ENCODE data around the gene SPATA31D4. TPM values are rescaled to one million over a fixed set of nuclear protein-coding genes. Genes with fewer than 3 reads are reported as not detected.
"Not testable (repeated sequence)": the region's sequence is repeated elsewhere in the genome, so short reads cannot be mapped to it uniquely, and the experiment has no call there.

Gene SPATA31D4
- polyA plus RNA-seq, 3 donors = not detected

DNA sequence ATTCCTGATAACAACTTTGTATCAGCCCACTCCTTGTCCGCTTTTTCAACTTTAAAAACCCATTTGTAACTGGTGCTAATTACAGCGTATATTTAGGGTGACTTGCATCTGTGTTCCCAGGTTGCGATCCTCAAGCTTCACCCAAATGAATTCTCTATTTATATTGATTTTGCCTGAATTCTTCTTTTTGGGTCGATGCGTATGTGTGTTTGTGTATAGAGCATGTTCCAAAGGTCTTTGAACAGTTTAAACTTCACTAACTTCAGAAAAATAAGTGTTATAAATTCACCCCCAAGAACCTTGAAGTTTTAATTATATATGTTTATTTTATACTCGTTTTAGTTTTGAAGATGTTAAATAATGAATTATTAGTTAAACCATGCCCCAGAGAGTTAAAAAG, 16.1 kb upstream of the SPATA31D4 start:
- H3K4me2 ChIP-seq (replicated peaks; ENCODE audit: extremely low read depth, low read length, poor library complexity, severe bottlenecking) = no peak overlapping the region
- no peak overlapping the region for H3K27ac ChIP-seq (ENCODE audit: low read depth in 1 of 2, low read length in 2 of 2)
- Mint-ChIP-seq H3K27ac (no peak overlapping the region), H3K4me1 (no peaks in the 10 kb centered on the region), H3K4me3 (no peak overlapping the region), H3K9me3 (peaks cover 2 to 11% (median 8%) of the 10 kb centered on the region in 7 donors), H3K27me3 (ENCODE audit: low read depth in 3 of 3) (peaks cover 0 to 2% (median 1%) of the 10 kb centered on the region in 3 donors), H3K36me3 (no peaks in the 10 kb centered on the region)
- no peaks in the 10 kb centered on the region for H3K4me1 ChIP-seq (ENCODE audit: control insufficient read depth in 1 of 2, insufficient read depth in 2 of 2, low read length in 2 of 2)
- intact Hi-C loops (cut with micrococcal nuclease) = no loop called here
- WGBS (ENCODE audit: insufficient coverage) = no CpG with 5 or more reads among the region's 6 CpGs
- TF ChIP-seq, protein P1, sequence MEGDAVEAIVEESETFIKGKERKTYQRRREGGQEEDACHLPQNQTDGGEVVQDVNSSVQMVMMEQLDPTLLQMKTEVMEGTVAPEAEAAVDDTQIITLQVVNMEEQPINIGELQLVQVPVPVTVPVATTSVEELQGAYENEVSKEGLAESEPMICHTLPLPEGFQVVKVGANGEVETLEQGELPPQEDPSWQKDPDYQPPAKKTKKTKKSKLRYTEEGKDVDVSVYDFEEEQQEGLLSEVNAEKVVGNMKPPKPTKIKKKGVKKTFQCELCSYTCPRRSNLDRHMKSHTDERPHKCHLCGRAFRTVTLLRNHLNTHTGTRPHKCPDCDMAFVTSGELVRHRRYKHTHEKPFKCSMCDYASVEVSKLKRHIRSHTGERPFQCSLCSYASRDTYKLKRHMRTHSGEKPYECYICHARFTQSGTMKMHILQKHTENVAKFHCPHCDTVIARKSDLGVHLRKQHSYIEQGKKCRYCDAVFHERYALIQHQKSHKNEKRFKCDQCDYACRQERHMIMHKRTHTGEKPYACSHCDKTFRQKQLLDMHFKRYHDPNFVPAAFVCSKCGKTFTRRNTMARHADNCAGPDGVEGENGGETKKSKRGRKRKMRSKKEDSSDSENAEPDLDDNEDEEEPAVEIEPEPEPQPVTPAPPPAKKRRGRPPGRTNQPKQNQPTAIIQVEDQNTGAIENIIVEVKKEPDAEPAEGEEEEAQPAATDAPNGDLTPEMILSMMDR (IDR thresholded peaks at IDR 0.05) = no peak
- peaks cover 0 to 5% of the 10 kb centered on the region in 2 donors for H3K9me3 ChIP-seq (replicated peaks in 1 of 2; ENCODE audit: control insufficient read depth in 1 of 2, insufficient read depth in 1 of 2, low read length in 2 of 2)
- H4K20me1 ChIP-seq (ENCODE audit: insufficient read depth, low read length) = no peaks in the 10 kb centered on the region
- no peaks in the 10 kb centered on the region for H3K27me3 ChIP-seq (ENCODE audit: control insufficient read depth in 2 of 2, insufficient read depth in 2 of 2, low read length in 2 of 2)
- no peak overlapping the region for H3K9ac ChIP-seq (ENCODE audit: insufficient read depth, low read length, poor library complexity, severe bottlenecking)
- H3K4me3 ChIP-seq (replicated peaks in 1 of 3; ENCODE audit: low read depth in 2 of 3, low read length in 3 of 3) = no peak overlapping the region
- no peaks in the 10 kb centered on the region for H3K79me2 ChIP-seq (ENCODE audit: insufficient read depth, low read length)
- no peak for DNase-seq
- H3K36me3 ChIP-seq (replicated peaks in 1 of 2; ENCODE audit: control insufficient read depth in 1 of 2, insufficient read depth in 2 of 2, low read length in 2 of 2) = no peaks in the 10 kb centered on the region
- no peak overlapping the region for H2AFZ ChIP-seq (ENCODE audit: insufficient read depth, low read depth, low read length, poor library complexity, severe bottlenecking)

DNA sequence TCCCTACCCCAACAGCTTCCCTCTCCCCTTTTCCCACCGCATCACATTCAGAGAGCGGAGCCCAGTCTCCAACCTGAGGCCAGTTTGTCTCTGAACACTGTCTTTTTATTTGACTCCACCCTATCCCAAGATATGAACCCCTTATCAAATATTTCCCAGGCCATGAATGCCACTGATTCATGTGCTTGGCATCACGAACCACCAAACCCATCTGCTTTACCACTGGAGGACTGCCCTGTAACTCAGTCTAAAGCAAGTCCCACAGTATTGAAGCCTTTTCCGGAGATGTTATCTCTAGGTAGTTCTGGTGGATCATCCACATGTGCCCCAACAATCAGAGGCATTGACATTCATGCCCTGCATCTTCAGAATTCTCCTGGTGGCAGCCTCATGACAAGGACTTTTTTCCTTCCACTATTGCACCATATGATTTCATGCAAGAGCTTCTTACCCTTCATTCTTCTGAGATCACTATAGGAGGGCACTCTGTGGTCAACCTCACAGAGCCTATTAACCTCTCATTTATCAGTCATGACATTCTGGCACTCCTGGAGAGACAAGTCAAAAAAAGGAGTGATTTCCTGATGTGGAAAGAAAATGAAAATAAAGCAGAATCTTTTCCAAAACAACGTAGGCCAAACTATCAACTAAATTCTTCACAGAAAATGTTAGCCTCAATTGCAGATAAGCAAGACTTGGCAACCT, 12.3 kb upstream of the SPATA31D4 start:
- peaks cover 2 to 16% (median 8%) of the 10 kb centered on the region in 7 donors for H3K9me3 Mint-ChIP-seq
- no peak overlapping the region for H3K4me3 Mint-ChIP-seq
- Histone ChIP-seq H3K9ac (ENCODE audit: insufficient read depth, low read length, poor library complexity, severe bottlenecking) (no peak overlapping the region), H2AFZ (ENCODE audit: insufficient read depth, low read depth, low read length, poor library complexity, severe bottlenecking) (no peak overlapping the region), H3K36me3 (replicated peaks in 1 of 2; ENCODE audit: control insufficient read depth in 1 of 2, insufficient read depth in 2 of 2, low read length in 2 of 2) (no peaks in the 10 kb centered on the region), H3K27me3 (ENCODE audit: control insufficient read depth in 2 of 2, insufficient read depth in 2 of 2, low read length in 2 of 2) (no peaks in the 10 kb centered on the region), H3K79me2 (ENCODE audit: insufficient read depth, low read length) (no peaks in the 10 kb centered on the region), H3K4me3 (replicated peaks in 1 of 3; ENCODE audit: low read depth in 2 of 3, low read length in 3 of 3) (no peak overlapping the region), H3K4me1 (ENCODE audit: control insufficient read depth in 1 of 2, insufficient read depth in 2 of 2, low read length in 2 of 2) (no peaks in the 10 kb centered on the region), H4K20me1 (ENCODE audit: insufficient read depth, low read length) (no peaks in the 10 kb centered on the region), H3K27ac (ENCODE audit: low read depth in 1 of 2, low read length in 2 of 2) (no peak overlapping the region), H3K4me2 (replicated peaks; ENCODE audit: extremely low read depth, low read length, poor library complexity, severe bottlenecking) (no peak overlapping the region), H3K9me3 (replicated peaks in 1 of 2; ENCODE audit: control insufficient read depth in 1 of 2, insufficient read depth in 1 of 2, low read length in 2 of 2) (peaks cover 0 to 5% of the 10 kb centered on the region in 2 donors)
- no peaks in the 10 kb centered on the region for H3K4me1 Mint-ChIP-seq
- H3K36me3 Mint-ChIP-seq = no peaks in the 10 kb centered on the region
- WGBS (ENCODE audit: insufficient coverage) = 93% methylated on average over 5 of the region's 5 CpGs
- H3K27ac Mint-ChIP-seq = no peak overlapping the region
- intact Hi-C loops (cut with micrococcal nuclease) = no loop called here
- peaks cover 0 to 1% (median 1%) of the 10 kb centered on the region in 3 donors for H3K27me3 Mint-ChIP-seq (ENCODE audit: low read depth in 3 of 3)
- DNase-seq = no peak
- TF ChIP-seq, protein P1 (IDR thresholded peaks at IDR 0.05) = no peak

DNA sequence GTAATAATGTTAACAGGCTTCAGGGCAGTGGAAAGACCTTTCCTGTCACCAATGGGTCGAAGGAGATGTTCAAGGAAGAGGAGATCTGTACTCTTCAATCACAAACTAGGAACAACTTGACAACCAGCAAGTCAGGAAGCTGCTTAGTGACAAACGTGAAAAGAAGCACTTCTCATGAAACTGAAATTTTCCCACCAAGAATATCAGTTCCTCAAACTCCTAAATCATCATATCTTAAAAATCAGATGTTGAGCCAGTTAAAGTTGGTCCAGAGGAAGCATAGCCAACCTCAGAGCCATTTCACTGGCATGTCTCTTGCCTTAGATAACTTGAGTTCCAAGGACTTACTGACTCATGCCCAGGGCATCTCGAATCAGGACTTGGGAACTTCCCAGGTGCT, 9.7 kb upstream of the SPATA31D4 start:
- intact Hi-C loops (cut with micrococcal nuclease) = not testable (repeated sequence)

More for the DNA sequence above, 9.7 kb upstream of the SPATA31D4 start:
- H3K36me3 Mint-ChIP-seq; H3K9ac ChIP-seq (ENCODE audit: insufficient read depth, low read length, poor library complexity, severe bottlenecking); H3K9me3 ChIP-seq (replicated peaks in 1 of 2; ENCODE audit: control insufficient read depth in 1 of 2, insufficient read depth in 1 of 2, low read length in 2 of 2); H3K4me3 ChIP-seq (replicated peaks in 1 of 3; ENCODE audit: low read depth in 2 of 3, low read length in 3 of 3); H3K4me3 Mint-ChIP-seq; H3K4me1 ChIP-seq (ENCODE audit: control insufficient read depth in 1 of 2, insufficient read depth in 2 of 2, low read length in 2 of 2); H3K27me3 ChIP-seq (ENCODE audit: control insufficient read depth in 2 of 2, insufficient read depth in 2 of 2, low read length in 2 of 2); H3K27ac Mint-ChIP-seq; H4K20me1 ChIP-seq (ENCODE audit: insufficient read depth, low read length); H3K79me2 ChIP-seq (ENCODE audit: insufficient read depth, low read length); H3K27me3 Mint-ChIP-seq (ENCODE audit: low read depth in 3 of 3); H3K36me3 ChIP-seq (replicated peaks in 1 of 2; ENCODE audit: control insufficient read depth in 1 of 2, insufficient read depth in 2 of 2, low read length in 2 of 2); H2AFZ ChIP-seq (ENCODE audit: insufficient read depth, low read depth, low read length, poor library complexity, severe bottlenecking); H3K4me2 ChIP-seq (replicated peaks; ENCODE audit: extremely low read depth, low read length, poor library complexity, severe bottlenecking); H3K4me1 Mint-ChIP-seq; DNase-seq; H3K27ac ChIP-seq (ENCODE audit: low read depth in 1 of 2, low read length in 2 of 2): not testable (repeated sequence)
- peaks cover 2 to 16% (median 8%) of the 10 kb centered on the region in 7 donors for H3K9me3 Mint-ChIP-seq
- no CpG with 5 or more reads among the region's 3 CpGs for WGBS (ENCODE audit: insufficient coverage)

Measured in CD14-positive monocyte (primary cell).